Endothelial cell (in vitro differentiated cells): ENCODE data around the gene KLHDC9. TPM values are rescaled to one million over a fixed set of nuclear protein-coding genes. Genes with fewer than 3 reads are reported as not detected.

Experiments
- DNase-seq: peaks from one replicate; pipeline ENCODE4 v3.0.0; 2021; ENCODE audit warnings: low spot score
- H3K27ac Mint-ChIP-seq: one replicate; pipeline ENCODE4 v1.8.0; 2021; ENCODE audit warnings: mixed read lengths, inconsistent platforms; ENCODE audit not compliant: unreplicated experiment
- H3K27me3 Mint-ChIP-seq: one replicate; pipeline ENCODE4 v1.8.0; 2021; ENCODE audit warnings: mild to moderate bottlenecking, moderate library complexity, mixed read lengths, inconsistent platforms; ENCODE audit not compliant: unreplicated experiment
- H3K36me3 Mint-ChIP-seq: one replicate; pipeline ENCODE4 v1.8.0; 2021; ENCODE audit warnings: mild to moderate bottlenecking, low read depth, mixed read lengths, inconsistent platforms; ENCODE audit not compliant: unreplicated experiment
- H3K4me1 Mint-ChIP-seq: one replicate; pipeline ENCODE4 v1.8.0; 2021; ENCODE audit warnings: mild to moderate bottlenecking, mixed read lengths, inconsistent platforms; ENCODE audit not compliant: unreplicated experiment
- H3K4me3 Mint-ChIP-seq: one replicate; pipeline ENCODE4 v1.8.0; 2021; ENCODE audit warnings: mild to moderate bottlenecking, mixed read lengths, inconsistent platforms; ENCODE audit not compliant: unreplicated experiment
- H3K9me3 Mint-ChIP-seq: one replicate; pipeline ENCODE4 v1.8.0; 2021; ENCODE audit warnings: mixed read lengths, inconsistent platforms; ENCODE audit not compliant: unreplicated experiment
- total RNA-seq: library from RNA; stranded (reverse); fragmentation: NEBNext Ultra II Directional; extraction: Animal tissue kit (Norgen Biotek cat#: 25700); gene quantifications from one replicate; pipeline ENCODE4 v1.2.1, GENCODE V29; 2021; ENCODE audit not compliant: unreplicated experiment
- TF ChIP-seq, protein P1 (sequence below): fragments of 200-600 bp; sonication (generic); IDR thresholded peaks from one replicate; pipeline ENCODE4 v1.5.0; 2021; ENCODE audit warnings: antibody characterized with exemption; ENCODE audit not compliant: unreplicated experiment

Gene KLHDC9
- total RNA-seq, 1 donor from 2014 or later = 7.3 TPM

DNA sequence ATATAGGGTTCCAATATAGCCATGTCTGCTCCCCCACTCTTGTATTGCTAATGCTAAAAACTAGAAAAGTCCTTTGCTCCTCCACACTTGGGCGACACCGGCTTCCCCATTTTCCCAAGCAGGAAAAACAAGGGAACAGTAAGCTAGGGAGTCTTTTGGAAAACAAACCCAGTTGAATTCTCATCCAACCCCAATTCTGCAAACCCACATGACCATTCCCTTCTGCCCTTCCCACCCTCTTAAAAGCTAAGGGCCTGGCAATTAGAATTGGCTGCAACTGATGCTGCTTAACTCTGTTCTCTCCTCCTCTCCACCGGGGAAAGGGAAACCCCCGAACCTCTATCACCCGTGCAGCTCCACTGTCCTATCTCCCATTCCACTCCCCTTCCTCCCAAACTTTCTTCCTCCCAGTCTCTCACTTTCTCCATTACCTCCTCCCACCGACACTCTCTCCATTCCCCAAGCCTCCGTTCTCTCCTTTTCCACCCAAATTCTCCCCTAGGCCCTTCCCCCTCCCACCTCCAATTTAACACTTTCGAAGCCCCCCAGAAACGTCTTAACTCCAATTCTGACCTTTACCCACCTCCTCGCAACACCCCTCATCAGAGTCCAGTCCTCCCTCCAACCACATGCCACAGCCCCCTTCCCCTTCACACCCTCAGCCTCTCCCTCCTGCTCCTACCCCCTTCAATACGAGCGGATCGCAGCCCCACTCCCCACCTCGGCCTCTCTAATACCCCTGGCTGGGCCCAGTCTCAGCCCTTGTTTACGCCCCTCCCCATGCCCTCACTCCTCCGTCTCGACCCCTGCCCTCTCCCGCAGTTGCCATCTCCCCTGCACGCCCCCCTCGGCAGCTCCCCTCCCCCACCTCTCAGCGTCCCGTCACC lies 33.6 kb downstream of the KLHDC9 start:
- TF ChIP-seq, protein P1, sequence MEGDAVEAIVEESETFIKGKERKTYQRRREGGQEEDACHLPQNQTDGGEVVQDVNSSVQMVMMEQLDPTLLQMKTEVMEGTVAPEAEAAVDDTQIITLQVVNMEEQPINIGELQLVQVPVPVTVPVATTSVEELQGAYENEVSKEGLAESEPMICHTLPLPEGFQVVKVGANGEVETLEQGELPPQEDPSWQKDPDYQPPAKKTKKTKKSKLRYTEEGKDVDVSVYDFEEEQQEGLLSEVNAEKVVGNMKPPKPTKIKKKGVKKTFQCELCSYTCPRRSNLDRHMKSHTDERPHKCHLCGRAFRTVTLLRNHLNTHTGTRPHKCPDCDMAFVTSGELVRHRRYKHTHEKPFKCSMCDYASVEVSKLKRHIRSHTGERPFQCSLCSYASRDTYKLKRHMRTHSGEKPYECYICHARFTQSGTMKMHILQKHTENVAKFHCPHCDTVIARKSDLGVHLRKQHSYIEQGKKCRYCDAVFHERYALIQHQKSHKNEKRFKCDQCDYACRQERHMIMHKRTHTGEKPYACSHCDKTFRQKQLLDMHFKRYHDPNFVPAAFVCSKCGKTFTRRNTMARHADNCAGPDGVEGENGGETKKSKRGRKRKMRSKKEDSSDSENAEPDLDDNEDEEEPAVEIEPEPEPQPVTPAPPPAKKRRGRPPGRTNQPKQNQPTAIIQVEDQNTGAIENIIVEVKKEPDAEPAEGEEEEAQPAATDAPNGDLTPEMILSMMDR = no peak
- no peak for DNase-seq
- H3K27me3 Mint-ChIP-seq = peaks cover 7% of the 10 kb centered on the region
- peaks cover 30% of the 10 kb centered on the region for H3K36me3 Mint-ChIP-seq
- peak overlapping the region; percentile 96 for H3K4me3 Mint-ChIP-seq
- H3K4me1 Mint-ChIP-seq = peaks cover 65% of the 10 kb centered on the region
- peak overlapping the region; percentile 80 for H3K27ac Mint-ChIP-seq
- H3K9me3 Mint-ChIP-seq = no peaks in the 10 kb centered on the region

DNA sequence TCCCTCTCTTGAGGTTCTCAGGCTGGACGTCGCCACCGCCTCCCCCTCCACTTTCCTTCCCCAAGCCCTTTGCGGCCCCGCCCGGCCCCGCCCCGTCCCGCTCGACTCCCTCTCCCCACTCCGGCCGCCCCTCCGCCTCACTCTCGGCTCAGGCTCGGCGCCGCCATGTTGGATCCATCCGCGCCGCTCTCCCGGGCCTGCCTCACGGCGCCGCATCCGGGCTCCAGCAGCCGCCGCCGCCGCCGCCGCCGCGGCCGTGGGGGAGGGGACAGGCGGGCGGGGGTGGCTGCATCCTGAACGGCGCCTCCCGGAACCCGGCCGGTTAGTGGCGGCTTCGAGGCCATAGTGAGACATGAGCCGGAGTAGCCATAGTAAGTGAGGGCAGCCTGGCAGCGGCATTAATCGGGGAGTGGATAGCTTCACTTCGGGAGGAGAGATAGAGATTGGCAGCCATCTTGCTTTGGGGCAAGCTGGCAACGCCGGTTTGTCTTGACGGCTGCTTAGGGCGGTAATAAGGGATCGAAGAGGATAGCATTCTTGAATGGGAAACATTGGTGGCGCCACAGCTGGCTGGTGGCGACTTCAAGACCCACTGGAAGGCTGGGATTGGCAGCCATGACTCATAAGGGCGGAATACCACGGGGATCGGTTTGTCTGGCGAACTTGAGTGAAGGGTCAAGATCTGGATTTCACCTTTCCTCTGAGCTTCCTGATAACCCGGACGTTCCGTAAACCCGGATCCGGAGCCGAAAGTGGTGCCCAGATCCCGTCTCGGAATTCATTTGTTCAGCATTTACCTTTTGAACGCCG lies 34.5 kb downstream of the KLHDC9 start, which contains the start of gene DEDD:
TSS of gene DEDD (minus strand) at position 258 of the 810 bp plus-strand sequence. CDS start 8,205 bp downstream, outside the sequence.
- Mint-ChIP-seq H3K27me3 (peaks cover 7% of the 10 kb centered on the region), H3K4me3 (peak within 1 kb of the TSS; percentile 96), H3K27ac (peak within 1 kb of the TSS; percentile 80), H3K4me1 (peaks cover 64% of the 10 kb centered on the region), H3K36me3 (peaks cover 23% of the 10 kb centered on the region), H3K9me3 (no peaks in the 10 kb centered on the region)
- DNase-seq = peak; percentile 91
- TF ChIP-seq, protein P1 = no peak

DNA sequence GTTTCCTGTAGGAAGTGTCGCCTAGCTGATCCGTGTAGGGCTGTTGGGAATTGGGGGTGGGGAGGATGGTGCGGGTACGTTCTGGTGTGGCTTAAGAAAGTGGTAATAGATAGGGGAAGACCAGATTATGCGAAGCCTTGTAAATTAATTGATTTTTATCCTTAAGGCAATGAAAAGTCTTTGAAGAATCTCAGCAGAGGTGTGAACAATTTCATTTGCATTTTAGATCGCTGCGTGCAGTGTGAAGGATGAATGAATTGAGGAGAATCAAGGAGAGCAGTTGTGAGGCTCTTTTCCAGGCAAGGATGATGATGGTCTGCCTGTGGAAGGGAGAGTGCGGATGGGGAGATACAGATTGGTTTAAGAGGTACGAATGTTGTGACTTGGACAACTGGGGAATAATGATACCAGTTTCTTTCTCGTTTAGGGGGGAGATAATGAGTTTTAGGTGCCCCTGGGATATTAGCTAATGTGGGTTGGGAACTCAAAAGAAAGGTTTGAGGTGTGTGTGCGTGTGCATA lies 35.1 kb downstream of the KLHDC9 start:
- Mint-ChIP-seq H3K27me3 (peaks cover 7% of the 10 kb centered on the region), H3K9me3 (no peaks in the 10 kb centered on the region), H3K4me3 (no peak overlapping the region), H3K4me1 (peaks cover 65% of the 10 kb centered on the region), H3K36me3 (peaks cover 17% of the 10 kb centered on the region), H3K27ac (no peak overlapping the region)
- DNase-seq = no peak
- TF ChIP-seq, protein P1 = no peak

DNA sequence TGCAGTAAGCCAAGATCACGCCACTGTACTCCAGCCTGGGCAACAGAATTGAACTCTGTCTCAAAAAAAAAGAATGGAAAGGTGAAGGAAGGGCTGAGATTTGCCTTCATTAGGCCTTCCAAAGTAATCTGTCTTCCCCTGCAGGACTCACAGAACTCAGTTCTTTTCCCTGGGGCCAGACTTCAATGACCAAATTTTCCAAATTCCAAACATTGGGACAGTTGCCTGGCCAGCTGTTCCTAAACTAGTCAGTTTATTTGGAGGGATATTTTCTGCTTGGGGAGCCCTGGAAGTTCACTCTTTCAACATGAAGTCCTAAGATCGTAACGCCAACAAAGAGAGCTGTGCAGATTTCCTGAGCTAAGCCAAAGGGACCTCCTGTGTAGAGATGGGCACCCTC lies 39.7 kb downstream of the KLHDC9 start:
- H3K27ac Mint-ChIP-seq = peak overlapping the region; percentile 95
- H3K36me3 Mint-ChIP-seq = peaks cover 3% of the 10 kb centered on the region

More for the DNA sequence above, 39.7 kb downstream of the KLHDC9 start:
- Mint-ChIP-seq H3K4me3 (no peak overlapping the region), H3K27me3 (peaks cover 2% of the 10 kb centered on the region), H3K4me1 (peaks cover 48% of the 10 kb centered on the region), H3K9me3 (no peaks in the 10 kb centered on the region)
- no peak for DNase-seq
- TF ChIP-seq, protein P1 = no peak
